ENCODE data around the gene ZCCHC14.

DNA sequence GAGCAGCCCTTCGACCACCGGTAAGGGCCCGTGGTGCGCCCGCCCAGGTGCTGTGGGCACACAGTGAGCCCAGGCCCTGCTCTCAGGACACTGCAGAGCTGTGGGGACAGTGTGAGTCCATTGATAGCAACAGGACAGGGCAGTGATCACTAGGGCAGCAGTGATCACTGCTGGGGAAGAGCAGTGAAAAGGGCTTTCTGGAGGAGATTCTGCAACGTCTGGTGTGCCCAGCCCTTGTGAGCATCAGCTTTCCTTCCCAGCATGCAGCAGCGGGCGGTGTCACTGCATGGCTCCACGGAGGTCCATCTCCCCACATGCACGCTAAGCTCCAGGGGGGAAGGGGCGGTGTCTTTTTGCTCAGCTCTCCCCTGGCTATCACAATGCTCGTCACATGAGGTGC lies 68.6 kb downstream of the ZCCHC14 start:
- TF ChIP-seq ZSCAN30 (CRISPR knock-in tag; IDR thresholded peaks at IDR 0.05): no peak
- TF ChIP-seq NCOR1 (IDR thresholded peaks at IDR 0.05; ENCODE audit: borderline replicate concordance, low read length): no peak
- no peak for TF ChIP-seq ZNF83 (CRISPR knock-in tag; IDR thresholded peaks at IDR 0.05; ENCODE audit: borderline replicate concordance)
- no peak for TF ChIP-seq GTF2F1 (IDR thresholded peaks at IDR 0.05; ENCODE audit: low read length)
- TF ChIP-seq ZNF788 (CRISPR knock-in tag; IDR thresholded peaks at IDR 0.05; ENCODE audit: borderline replicate concordance): no peak
- TF ChIP-seq, protein P1, sequence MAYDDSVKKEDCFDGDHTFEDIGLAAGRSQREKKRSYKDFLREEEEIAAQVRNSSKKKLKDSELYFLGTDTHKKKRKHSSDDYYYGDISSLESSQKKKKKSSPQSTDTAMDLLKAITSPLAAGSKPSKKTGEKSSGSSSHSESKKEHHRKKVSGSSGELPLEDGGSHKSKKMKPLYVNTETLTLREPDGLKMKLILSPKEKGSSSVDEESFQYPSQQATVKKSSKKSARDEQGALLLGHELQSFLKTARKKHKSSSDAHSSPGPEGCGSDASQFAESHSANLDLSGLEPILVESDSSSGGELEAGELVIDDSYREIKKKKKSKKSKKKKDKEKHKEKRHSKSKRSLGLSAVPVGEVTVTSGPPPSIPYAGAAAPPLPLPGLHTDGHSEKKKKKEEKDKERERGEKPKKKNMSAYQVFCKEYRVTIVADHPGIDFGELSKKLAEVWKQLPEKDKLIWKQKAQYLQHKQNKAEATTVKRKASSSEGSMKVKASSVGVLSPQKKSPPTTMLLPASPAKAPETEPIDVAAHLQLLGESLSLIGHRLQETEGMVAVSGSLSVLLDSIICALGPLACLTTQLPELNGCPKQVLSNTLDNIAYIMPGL (CRISPR knock-in tag; IDR thresholded peaks at IDR 0.05; ENCODE audit: borderline replicate concordance in 1 of 2, low read depth in 1 of 2): no peak
- TF ChIP-seq ZBTB8A (CRISPR knock-in tag; IDR thresholded peaks at IDR 0.05; ENCODE audit: borderline replicate concordance, low read depth): no peak
- no peak for TF ChIP-seq POLR2AphosphoS2 (IDR thresholded peaks at IDR 0.05; ENCODE audit: low read depth, low read length)

Measured in HepG2 (cell line).